HL-60 (cell line): ENCODE results near the gene KIF15.
A peak's percentile ranks its signal among the peaks of the same experiment; 100 is the strongest.

Experiments used
- DNase-seq, 2 experiments: peaks; one replicate each; pipeline ENCODE4 v3.0.0-alpha.2; 2010 to 2020; ENCODE audit warnings: low read depth in 1 of 2, low spot score in 1 of 2
- H3K27ac ChIP-seq: fragments of 250-450 bp; sonication (Bioruptor Pico); replicated peaks from 2 replicates; pipeline ENCODE4 v1.5.1; 2020; ENCODE audit warnings: mild to moderate bottlenecking, moderate library complexity
- H3K27me3 ChIP-seq: fragments of 250-450 bp; sonication (Bioruptor Pico); 2 replicates; pipeline ENCODE4 v1.5.1; 2021; ENCODE audit warnings: mild to moderate bottlenecking, moderate library complexity; ENCODE audit not compliant: insufficient read depth, poor library complexity, severe bottlenecking
- H3K4me3 ChIP-seq: replicated peaks from 2 replicates; pipeline ENCODE4 v1.5.1; 2011; ENCODE audit warnings: mild to moderate bottlenecking, control low read depth, low read length; ENCODE audit not compliant: insufficient read depth
- GABPA ChIP-seq: IDR thresholded peaks from 2 replicates; pipeline ENCODE4 v1.6.1; 2012; ENCODE audit warnings: low read depth
- POLR2AphosphoS5 ChIP-seq: IDR thresholded peaks from 2 replicates; pipeline ENCODE4 v1.6.1; 2012; ENCODE audit warnings: low read depth
- SPI1 ChIP-seq: IDR thresholded peaks from 2 replicates; pipeline ENCODE4 v1.6.1; 2012; ENCODE audit warnings: low read depth, mild to moderate bottlenecking, borderline replicate concordance
- TF ChIP-seq, protein P1 (sequence below): IDR thresholded peaks from 2 replicates; pipeline ENCODE4 v1.6.1; 2012; ENCODE audit warnings: low read depth; ENCODE audit not compliant: insufficient replicate concordance
- TF ChIP-seq, protein P2 (sequence below): IDR thresholded peaks from one replicate; pipeline ENCODE4 v1.5.1; 2011; ENCODE audit warnings: low read length, control low read depth, inconsistent platforms; ENCODE audit not compliant: insufficient read depth

Gene KIF15

DNA sequence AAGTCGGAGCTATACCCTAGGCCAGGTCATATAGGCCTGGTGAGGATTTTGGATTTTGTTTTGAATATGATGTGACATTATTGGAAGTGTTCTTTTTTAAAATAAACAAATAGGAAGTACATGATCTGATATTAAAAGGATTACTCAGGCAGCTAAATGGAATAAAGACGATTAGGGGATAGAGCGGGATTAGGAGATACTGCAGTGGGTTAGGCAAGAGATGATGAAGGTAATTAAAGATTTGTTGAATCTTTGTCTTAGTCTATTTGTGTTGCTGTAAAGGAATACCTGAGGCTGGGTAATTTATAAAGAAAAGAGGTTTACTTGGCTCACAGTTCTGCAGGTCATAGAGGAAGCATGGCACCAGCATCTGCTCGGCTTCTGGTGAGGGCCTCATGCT is 21.3 kb downstream of the KIF15 start:
- H3K4me3 ChIP-seq = no peak overlapping the region
- no peaks in the 10 kb centered on the region for H3K27me3 ChIP-seq
- TF ChIP-seq SPI1 = no peak
- TF ChIP-seq, protein P1, sequence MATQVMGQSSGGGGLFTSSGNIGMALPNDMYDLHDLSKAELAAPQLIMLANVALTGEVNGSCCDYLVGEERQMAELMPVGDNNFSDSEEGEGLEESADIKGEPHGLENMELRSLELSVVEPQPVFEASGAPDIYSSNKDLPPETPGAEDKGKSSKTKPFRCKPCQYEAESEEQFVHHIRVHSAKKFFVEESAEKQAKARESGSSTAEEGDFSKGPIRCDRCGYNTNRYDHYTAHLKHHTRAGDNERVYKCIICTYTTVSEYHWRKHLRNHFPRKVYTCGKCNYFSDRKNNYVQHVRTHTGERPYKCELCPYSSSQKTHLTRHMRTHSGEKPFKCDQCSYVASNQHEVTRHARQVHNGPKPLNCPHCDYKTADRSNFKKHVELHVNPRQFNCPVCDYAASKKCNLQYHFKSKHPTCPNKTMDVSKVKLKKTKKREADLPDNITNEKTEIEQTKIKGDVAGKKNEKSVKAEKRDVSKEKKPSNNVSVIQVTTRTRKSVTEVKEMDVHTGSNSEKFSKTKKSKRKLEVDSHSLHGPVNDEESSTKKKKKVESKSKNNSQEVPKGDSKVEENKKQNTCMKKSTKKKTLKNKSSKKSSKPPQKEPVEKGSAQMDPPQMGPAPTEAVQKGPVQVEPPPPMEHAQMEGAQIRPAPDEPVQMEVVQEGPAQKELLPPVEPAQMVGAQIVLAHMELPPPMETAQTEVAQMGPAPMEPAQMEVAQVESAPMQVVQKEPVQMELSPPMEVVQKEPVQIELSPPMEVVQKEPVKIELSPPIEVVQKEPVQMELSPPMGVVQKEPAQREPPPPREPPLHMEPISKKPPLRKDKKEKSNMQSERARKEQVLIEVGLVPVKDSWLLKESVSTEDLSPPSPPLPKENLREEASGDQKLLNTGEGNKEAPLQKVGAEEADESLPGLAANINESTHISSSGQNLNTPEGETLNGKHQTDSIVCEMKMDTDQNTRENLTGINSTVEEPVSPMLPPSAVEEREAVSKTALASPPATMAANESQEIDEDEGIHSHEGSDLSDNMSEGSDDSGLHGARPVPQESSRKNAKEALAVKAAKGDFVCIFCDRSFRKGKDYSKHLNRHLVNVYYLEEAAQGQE = no peak
- TF ChIP-seq, protein P2, sequence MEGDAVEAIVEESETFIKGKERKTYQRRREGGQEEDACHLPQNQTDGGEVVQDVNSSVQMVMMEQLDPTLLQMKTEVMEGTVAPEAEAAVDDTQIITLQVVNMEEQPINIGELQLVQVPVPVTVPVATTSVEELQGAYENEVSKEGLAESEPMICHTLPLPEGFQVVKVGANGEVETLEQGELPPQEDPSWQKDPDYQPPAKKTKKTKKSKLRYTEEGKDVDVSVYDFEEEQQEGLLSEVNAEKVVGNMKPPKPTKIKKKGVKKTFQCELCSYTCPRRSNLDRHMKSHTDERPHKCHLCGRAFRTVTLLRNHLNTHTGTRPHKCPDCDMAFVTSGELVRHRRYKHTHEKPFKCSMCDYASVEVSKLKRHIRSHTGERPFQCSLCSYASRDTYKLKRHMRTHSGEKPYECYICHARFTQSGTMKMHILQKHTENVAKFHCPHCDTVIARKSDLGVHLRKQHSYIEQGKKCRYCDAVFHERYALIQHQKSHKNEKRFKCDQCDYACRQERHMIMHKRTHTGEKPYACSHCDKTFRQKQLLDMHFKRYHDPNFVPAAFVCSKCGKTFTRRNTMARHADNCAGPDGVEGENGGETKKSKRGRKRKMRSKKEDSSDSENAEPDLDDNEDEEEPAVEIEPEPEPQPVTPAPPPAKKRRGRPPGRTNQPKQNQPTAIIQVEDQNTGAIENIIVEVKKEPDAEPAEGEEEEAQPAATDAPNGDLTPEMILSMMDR = no peak
- TF ChIP-seq POLR2AphosphoS5 = no peak
- no peak for TF ChIP-seq GABPA
- no peak for DNase-seq
- H3K27ac ChIP-seq = no peak overlapping the region

DNA sequence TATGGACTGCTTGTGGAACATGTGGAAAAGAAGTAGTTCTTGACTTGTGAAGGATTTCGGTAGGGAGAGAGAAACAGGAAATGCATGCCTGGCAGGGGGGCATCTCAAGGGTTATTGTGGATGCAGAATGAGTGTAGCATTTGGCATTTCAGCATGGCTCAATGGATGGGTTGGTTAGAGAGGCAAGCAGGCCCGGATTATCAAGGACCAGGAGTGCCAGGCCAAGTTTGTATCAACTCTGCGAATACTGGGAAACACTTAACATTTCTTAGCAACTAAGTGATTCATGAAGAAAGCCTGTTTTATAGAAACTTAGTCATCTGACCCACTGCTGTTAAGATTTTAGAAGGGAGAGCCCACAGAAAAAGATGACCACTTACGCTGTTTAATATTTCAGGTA is 33.6 kb downstream of the KIF15 start:
- no peaks in the 10 kb centered on the region for H3K27me3 ChIP-seq
- no peak overlapping the region for H3K27ac ChIP-seq
- no peak for DNase-seq
- TF ChIP-seq, protein P2 = no peak
- TF ChIP-seq POLR2AphosphoS5 (no peak), SPI1 (no peak), GABPA (no peak)
- TF ChIP-seq, protein P1 = no peak
- H3K4me3 ChIP-seq = no peak overlapping the region

DNA sequence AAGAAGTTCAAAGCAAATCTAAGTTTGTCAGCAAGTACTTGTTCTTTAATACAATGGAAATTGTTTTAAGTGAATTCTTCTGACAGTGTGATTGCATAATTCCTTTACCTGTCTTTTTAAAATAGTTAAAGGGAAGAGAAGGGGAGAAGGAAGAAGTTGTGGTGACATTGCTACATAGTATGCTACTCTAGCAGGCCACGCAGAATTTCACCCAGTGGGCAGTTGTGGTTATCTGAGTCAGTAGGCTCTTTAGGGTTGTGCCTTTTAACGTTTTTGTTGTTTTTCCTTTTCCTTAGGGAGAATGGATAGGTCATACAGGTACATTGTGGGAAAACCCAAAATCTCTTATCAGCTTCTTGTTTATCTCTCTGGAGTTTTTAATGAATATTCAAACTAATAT is 40.4 kb downstream of the KIF15 start:
- Histone ChIP-seq H3K4me3 (no peak overlapping the region), H3K27me3 (no peaks in the 10 kb centered on the region), H3K27ac (peak overlapping the region; percentile 28)
- TF ChIP-seq SPI1 (peak; percentile 35; the same call in 1 of the 2 replicates), POLR2AphosphoS5 (no peak)
- peak; percentile 64 to 73 for DNase-seq

DNA sequence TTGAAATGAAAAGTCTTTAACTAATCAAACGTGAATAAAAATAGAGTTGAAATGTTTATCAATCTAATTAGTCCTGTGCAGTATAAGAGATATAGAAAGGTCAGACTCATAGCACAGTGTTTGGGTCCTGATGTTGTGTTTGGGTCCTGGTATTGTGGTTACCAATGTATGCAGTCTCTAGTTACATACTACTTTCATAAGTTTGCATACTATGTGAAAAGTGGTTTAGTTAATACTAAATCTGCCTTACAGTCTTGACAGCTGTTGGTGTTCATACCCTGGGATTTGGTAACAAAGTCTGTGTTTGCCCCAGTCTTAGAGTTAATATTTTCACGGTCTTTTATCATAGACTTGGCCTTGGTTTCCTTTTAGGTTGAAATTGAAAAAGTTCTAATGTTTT is 41.7 kb downstream of the KIF15 start:
- Histone ChIP-seq H3K27ac (no peak overlapping the region), H3K27me3 (no peaks in the 10 kb centered on the region), H3K4me3 (no peak overlapping the region)
- TF ChIP-seq, protein P1 = no peak
- TF ChIP-seq POLR2AphosphoS5 = no peak
- no peak for TF ChIP-seq GABPA
- no peak for TF ChIP-seq SPI1
- TF ChIP-seq, protein P2 = no peak
- no peak for DNase-seq
